Jurkat, Clone E6-1 (cell line): ENCODE measurements around the gene SLC12A4. TPM values are rescaled to one million over a fixed set of nuclear protein-coding genes. Genes with fewer than 3 reads are reported as not detected.
"Not testable (repeated sequence)": the region's sequence is repeated elsewhere in the genome, so short reads cannot be mapped to it uniquely, and the experiment has no call there.

Experiments used
- DNase-seq: peaks from one replicate; pipeline ENCODE4 v3.0.0-alpha.2; 2011; ENCODE audit warnings: low read depth, low spot score
- H3K4me3 ChIP-seq: 2 replicates; pipeline ENCODE4 v1.5.1; 2011; ENCODE audit warnings: mild to moderate bottlenecking, low read length, control low read depth, moderate library complexity
- polyA plus RNA-seq: library from polyadenylated mRNA; unstranded; fragments of >200 nt; gene quantifications from one replicate; pipeline ENCODE4 v1.2.1, GENCODE V29; 2012; ENCODE audit warnings: missing spikeins; ENCODE audit not compliant: insufficient read length, insufficient read depth

The SLC12A4 gene
- 17.3 TPM for polyA plus RNA-seq

- H3K4me3 ChIP-seq: peak within 1 kb of the TSS; percentile 61
- peak; percentile 79 for DNase-seq
Measured at GRCh38 chr16:67968400-67969253, at the start of gene SLC12A4. TSS of gene SLC12A4 (minus strand) at chr16:67968637. CDS start at chr16:67968553, 84 bp downstream.

GRCh38 chr16:68015681-68016080 lies 47.2 kb upstream of the SLC12A4 start, which contains the start of gene DPEP2NB:
TSS of gene DPEP2NB (minus strand) at chr16:68015911. CDS start at chr16:68015770, 141 bp downstream.
- no peak within 1 kb of the TSS for H3K4me3 ChIP-seq
- DNase-seq: no peak

GRCh38 chr16:68013440-68013839 lies 45.0 kb upstream of the SLC12A4 start:
- peak; percentile 50 for DNase-seq
- H3K4me3 ChIP-seq: no peak overlapping the region

- not testable (repeated sequence) for DNase-seq, H3K4me3 ChIP-seq
Measured at GRCh38 chr16:68009872-68010271, 41.4 kb upstream of the SLC12A4 start.

GRCh38 chr16:68009157-68009735 lies 40.8 kb upstream of the SLC12A4 start:
- no peak for DNase-seq
- no peak overlapping the region for H3K4me3 ChIP-seq

GRCh38 chr16:68005786-68006286 lies 37.4 kb upstream of the SLC12A4 start:
- DNase-seq: no peak

GRCh38 chr16:68005211-68005610 lies 36.8 kb upstream of the SLC12A4 start:
- H3K4me3 ChIP-seq: no peak overlapping the region
- no peak for DNase-seq

More at GRCh38 chr16:68005786-68006286, 37.4 kb upstream of the SLC12A4 start:
- no peak overlapping the region for H3K4me3 ChIP-seq

GRCh38 chr16:68003031-68003430 lies 34.6 kb upstream of the SLC12A4 start:
- H3K4me3 ChIP-seq: no peak overlapping the region
- DNase-seq: no peak

GRCh38 chr16:68000450-68000849 lies 32.0 kb upstream of the SLC12A4 start:
- H3K4me3 ChIP-seq: no peak overlapping the region
- no peak for DNase-seq

GRCh38 chr16:67999985-68000384 lies 31.5 kb upstream of the SLC12A4 start:
- no peak for DNase-seq
- peak overlapping the region; percentile 37; the same call in 1 of the 2 replicates for H3K4me3 ChIP-seq

GRCh38 chr16:67998779-67999688 lies 30.6 kb upstream of the SLC12A4 start, which contains the start of gene DPEP2:
TSS of gene DPEP2 (minus strand) at chr16:67999484. CDS start at chr16:67993212, 6,272 bp downstream.
- peak; percentile 79 for DNase-seq
- peak within 1 kb of the TSS; percentile 37 for H3K4me3 ChIP-seq

GRCh38 chr16:67998231-67998778 lies 29.9 kb upstream of the SLC12A4 start:
- not testable (repeated sequence) for DNase-seq, H3K4me3 ChIP-seq

- no peak for DNase-seq
- no peak overlapping the region for H3K4me3 ChIP-seq
Measured at GRCh38 chr16:67996666-67997065, 28.2 kb upstream of the SLC12A4 start.

- no peak overlapping the region for H3K4me3 ChIP-seq
- DNase-seq: no peak
Measured at GRCh38 chr16:67995423-67995822, 27.0 kb upstream of the SLC12A4 start.

GRCh38 chr16:67994040-67994408 lies 25.6 kb upstream of the SLC12A4 start:
- peak; percentile 34 for DNase-seq
- H3K4me3 ChIP-seq: not testable (repeated sequence)

GRCh38 chr16:67993207-67994039 lies 25.0 kb upstream of the SLC12A4 start:
- H3K4me3 ChIP-seq: peak overlapping the region; percentile 38
- DNase-seq: peak; percentile 69

GRCh38 chr16:67992661-67993206 lies 24.3 kb upstream of the SLC12A4 start:
- no peak for DNase-seq
- no peak overlapping the region for H3K4me3 ChIP-seq

- H3K4me3 ChIP-seq: no peak overlapping the region
- DNase-seq: no peak
Measured at GRCh38 chr16:67990018-67990386, 21.6 kb upstream of the SLC12A4 start.
